IMR-90 (cell line): ENCODE measurements around the gene CHMP6. TPM values are rescaled to one million over a fixed set of nuclear protein-coding genes. Genes with fewer than 3 reads are reported as not detected.

ENCODE experiments used
- ATAC-seq: fragments of 200-7000 bp; cut with Tn5 transposase; 2 replicates; pipeline ENCODE4 v1.9.1; 2020; ENCODE audit warnings: low read depth, mild to moderate bottlenecking, moderate library complexity
- BruUV-seq: library from RNA; stranded (reverse); fragments of 400-500 nt; replicated peaks from 2 replicates; lab custom pipeline; 2021; lab: Mats Ljungman, UMichigan
- CTCF ChIA-PET: fragments of 300-600 bp; formaldehyde crosslinking; extraction: SDS; loops from one replicate; lab custom pipeline; 2021; ENCODE audit warnings: antibody characterized with exemption; lab: Yijun Ruan, JAX
- POLR2A ChIA-PET: fragments of 300-600 bp; sonication (Branson Sonifier 250); formaldehyde crosslinking; loops from one replicate; lab custom pipeline; 2022; ENCODE audit warnings: antibody characterized with exemption; ENCODE audit not compliant: unreplicated experiment; lab: Charles Lee
- DNase-seq: peaks from one replicate; pipeline ENCODE4 v3.0.0; 2013
- H2AFZ ChIP-seq: replicated peaks from 2 replicates; pipeline ENCODE3; 2013; ENCODE audit warnings: low read length, mild to moderate bottlenecking; ENCODE audit not compliant: poor library complexity
- H2AK5ac ChIP-seq: 2 replicates; pipeline ENCODE4 v1.6.1; 2013; ENCODE audit warnings: low read depth, low read length, inconsistent platforms
- H2AK9ac ChIP-seq: replicated peaks from 2 replicates; pipeline ENCODE3; 2013; ENCODE audit warnings: mild to moderate bottlenecking, low read depth, low read length, moderate library complexity; ENCODE audit not compliant: poor library complexity
- H2BK120ac ChIP-seq: 2 replicates; pipeline ENCODE4 v1.6.1; 2013; ENCODE audit warnings: low read depth, low read length, inconsistent platforms
- H2BK15ac ChIP-seq: 3 replicates; pipeline ENCODE4 v1.6.1; 2013; ENCODE audit warnings: low read depth, low read length, inconsistent platforms
- H2BK20ac ChIP-seq: 2 replicates; pipeline ENCODE4 v1.6.1; 2013; ENCODE audit warnings: low read depth, mild to moderate bottlenecking, inconsistent platforms, low read length, moderate library complexity
- H2BK5ac ChIP-seq: 2 replicates; pipeline ENCODE4 v1.6.1; 2013; ENCODE audit warnings: mild to moderate bottlenecking, low read depth, low read length, inconsistent platforms; ENCODE audit not compliant: poor library complexity, severe bottlenecking
- H3K14ac ChIP-seq: replicated peaks from 2 replicates; pipeline ENCODE4 v1.6.1; 2013; ENCODE audit warnings: low read depth, low read length, inconsistent platforms
- H3K18ac ChIP-seq: 2 replicates; pipeline ENCODE4 v1.6.1; 2013; ENCODE audit warnings: low read depth, low read length, control low read depth
- H3K23ac ChIP-seq: 2 replicates; pipeline ENCODE4 v1.6.1; 2013; ENCODE audit warnings: low read depth, low read length, inconsistent platforms
- H3K27ac ChIP-seq: 2 replicates; pipeline ENCODE4 v1.5.1; 2013; ENCODE audit warnings: mild to moderate bottlenecking, control low read depth, low read length; ENCODE audit not compliant: insufficient read depth
- H3K27me3 ChIP-seq: 2 replicates; pipeline ENCODE4 v1.6.1; 2013; ENCODE audit warnings: low read length; ENCODE audit not compliant: control insufficient read depth, insufficient read depth
- H3K36me3 ChIP-seq: 2 replicates; pipeline ENCODE4 v1.6.1; 2013; ENCODE audit warnings: low read length, mixed read lengths; ENCODE audit not compliant: control insufficient read depth, insufficient read depth
- H3K4ac ChIP-seq: 2 replicates; pipeline ENCODE4 v1.6.1; 2013; ENCODE audit warnings: low read depth, low read length, inconsistent platforms
- H3K4me1 ChIP-seq: 2 replicates; pipeline ENCODE4 v1.6.1; 2013; ENCODE audit warnings: low read length, mixed read lengths; ENCODE audit not compliant: control insufficient read depth, insufficient read depth
- H3K4me2 ChIP-seq: 2 replicates; pipeline ENCODE4 v1.6.1; 2013; ENCODE audit warnings: low read depth, mild to moderate bottlenecking, control low read depth, low read length, moderate library complexity
- H3K4me3 ChIP-seq: 2 replicates; pipeline ENCODE4 v1.5.1; 2013; ENCODE audit warnings: low read depth, mild to moderate bottlenecking, control low read depth, low read length, moderate library complexity; ENCODE audit not compliant: insufficient read depth
- H3K56ac ChIP-seq: 2 replicates; pipeline ENCODE4 v1.6.1; 2013; ENCODE audit warnings: low read length, inconsistent platforms; ENCODE audit not compliant: insufficient read depth; ENCODE audit errors: extremely low read depth
- H3K79me1 ChIP-seq, 2 experiments: 2 replicates each; pipeline ENCODE4 v1.6.1; 2013; ENCODE audit warnings: low read length in 2 of 2, inconsistent platforms in 1 of 2, low read depth in 1 of 2
- H3K9ac ChIP-seq: 2 replicates; pipeline ENCODE4 v1.6.1; 2013; ENCODE audit warnings: low read depth, low read length, control low read depth
- H3K9me1 ChIP-seq: 2 replicates; pipeline ENCODE4 v1.6.1; 2013; ENCODE audit warnings: low read length, inconsistent platforms; ENCODE audit not compliant: insufficient read depth
- H3K9me3 ChIP-seq: 2 replicates; pipeline ENCODE4 v1.6.1; 2013; ENCODE audit warnings: low read length; ENCODE audit not compliant: control insufficient read depth, insufficient read depth
- H4K20me1 ChIP-seq: 2 replicates; pipeline ENCODE4 v1.6.1; 2013; ENCODE audit warnings: low read length, inconsistent platforms; ENCODE audit not compliant: insufficient read depth
- H4K5ac ChIP-seq: 2 replicates; pipeline ENCODE4 v1.6.1; 2013; ENCODE audit warnings: mild to moderate bottlenecking, low read depth, low read length, control low read depth
- H4K8ac ChIP-seq, 2 experiments: 2 replicates each; pipeline ENCODE4 v1.6.1; 2013; ENCODE audit warnings: low read depth in 2 of 2, low read length in 2 of 2, control low read depth in 1 of 2, inconsistent platforms in 1 of 2
- H4K91ac ChIP-seq: 2 replicates; pipeline ENCODE4 v1.6.1; 2013; ENCODE audit warnings: low read depth, low read length, inconsistent platforms; ENCODE audit not compliant: insufficient read depth
- BHLHE40 ChIP-seq: fragments of 150-350 bp; IDR thresholded peaks from 2 replicates; pipeline ENCODE4 v1.6.1; 2016; ENCODE audit warnings: mild to moderate bottlenecking, low read depth, low read length
- CEBPB ChIP-seq: IDR thresholded peaks from 2 replicates; pipeline ENCODE4 v1.6.1; 2012; ENCODE audit warnings: low read depth, low read length, improper control_type of control experiment
- CHD1 ChIP-seq: IDR thresholded peaks from 2 replicates; pipeline ENCODE4 v1.6.1; 2012; ENCODE audit warnings: low read depth, low read length, improper control_type of control experiment
- MAFK ChIP-seq: IDR thresholded peaks from 2 replicates; pipeline ENCODE4 v1.6.1; 2012; ENCODE audit warnings: low read depth, low read length, improper control_type of control experiment
- MAZ ChIP-seq: IDR thresholded peaks from 2 replicates; pipeline ENCODE4 v1.6.1; 2012; ENCODE audit warnings: low read depth, mild to moderate bottlenecking, low read length, improper control_type of control experiment, moderate library complexity, borderline replicate concordance
- MXI1 ChIP-seq: IDR thresholded peaks from 2 replicates; pipeline ENCODE4 v1.6.1; 2012; ENCODE audit warnings: low read depth, mild to moderate bottlenecking, low read length, moderate library complexity, borderline replicate concordance
- NFE2L2 ChIP-seq: fragments of 150-350 bp; IDR thresholded peaks from 2 replicates; pipeline ENCODE4 v1.6.1; 2016; ENCODE audit warnings: low read depth, mild to moderate bottlenecking, low read length
- POLR2A ChIP-seq: IDR thresholded peaks from 2 replicates; pipeline ENCODE4 v1.6.1; 2012; ENCODE audit warnings: mild to moderate bottlenecking, low read depth, low read length
- RAD21 ChIP-seq: IDR thresholded peaks from 2 replicates; pipeline ENCODE4 v1.6.1; 2012; ENCODE audit warnings: low read length, improper control_type of control experiment
- RCOR1 ChIP-seq: IDR thresholded peaks from 2 replicates; pipeline ENCODE4 v1.6.1; 2012; ENCODE audit warnings: mild to moderate bottlenecking, low read length, improper control_type of control experiment; ENCODE audit not compliant: insufficient replicate concordance
- RFX5 ChIP-seq: IDR thresholded peaks from 2 replicates; pipeline ENCODE4 v1.8.0; 2012; ENCODE audit warnings: low read depth, mild to moderate bottlenecking, low read length, moderate library complexity
- SMC3 ChIP-seq: fragments of 150-350 bp; IDR thresholded peaks from 2 replicates; pipeline ENCODE4 v1.6.1; 2016; ENCODE audit warnings: low read depth, mild to moderate bottlenecking, antibody characterized with exemption, low read length, moderate library complexity
- WGBS, 2 experiments: methylation state at CpG; one replicate each; pipeline versions ENCODE4 v1.1.5 to v1.1.7; 2013; ENCODE audit warnings: missing lambda C conversion rate in 2 of 2; ENCODE audit not compliant: insufficient read length in 1 of 2; ENCODE audit errors: extremely low coverage in 2 of 2; 5-methylcytosine and 5-hydroxymethylcytosine counted together
- dilution Hi-C: fragments of 300-500 bp; cut with HindIII; formaldehyde crosslinking; loops from one replicate; pipeline ENCODE4 v1.14.3; 2018; ENCODE audit warnings: low sequenced_read_pairs; ENCODE audit not compliant: unreplicated experiment
- in situ Hi-C: fragments of 300-500 bp; cut with MboI; formaldehyde crosslinking; loops from 3 replicates; pipeline ENCODE4 v1.14.3; 2019; ENCODE audit warnings: low sequenced_read_pairs, inconsistent platforms, mixed read lengths
- intact Hi-C: fragments of 100-400 bp; cut with micrococcal nuclease; formaldehyde crosslinking; loops from 2 replicates; pipeline ENCODE4 v1.10.0; 2022
- polyA plus RNA-seq, 3 experiments: library from polyadenylated mRNA; depleted of rRNA; stranded (reverse); fragments of >200 nt; gene quantifications; 2 replicates each; pipeline ENCODE4 v1.2.3, GENCODE V29; 2012; ENCODE audit warnings: low replicate concordance in 1 of 3
- total RNA-seq: library from RNA; depleted of rRNA; stranded (reverse); fragments of >200 nt; gene quantifications from 2 replicates; pipeline ENCODE4 v1.2.3, GENCODE V29; 2012
- TF ChIP-seq, protein P1 (sequence below): conservative IDR thresholded peaks from 2 replicates; pipeline ENCODE4 v1.5.1; 2012; ENCODE audit warnings: mild to moderate bottlenecking, low read depth, low read length, improper control_type of control experiment
- TF ChIP-seq, protein P2 (sequence below): fragments of 150-350 bp; IDR thresholded peaks from 2 replicates; pipeline ENCODE4 v1.6.1; 2016; ENCODE audit warnings: low read depth, mild to moderate bottlenecking, low read length, moderate library complexity, borderline replicate concordance

The CHMP6 gene
- total and polyA plus RNA-seq, 2 of the 4 experiments (the other 2 are of a cell fraction), result 5.0 to 40.3 TPM

DNA sequence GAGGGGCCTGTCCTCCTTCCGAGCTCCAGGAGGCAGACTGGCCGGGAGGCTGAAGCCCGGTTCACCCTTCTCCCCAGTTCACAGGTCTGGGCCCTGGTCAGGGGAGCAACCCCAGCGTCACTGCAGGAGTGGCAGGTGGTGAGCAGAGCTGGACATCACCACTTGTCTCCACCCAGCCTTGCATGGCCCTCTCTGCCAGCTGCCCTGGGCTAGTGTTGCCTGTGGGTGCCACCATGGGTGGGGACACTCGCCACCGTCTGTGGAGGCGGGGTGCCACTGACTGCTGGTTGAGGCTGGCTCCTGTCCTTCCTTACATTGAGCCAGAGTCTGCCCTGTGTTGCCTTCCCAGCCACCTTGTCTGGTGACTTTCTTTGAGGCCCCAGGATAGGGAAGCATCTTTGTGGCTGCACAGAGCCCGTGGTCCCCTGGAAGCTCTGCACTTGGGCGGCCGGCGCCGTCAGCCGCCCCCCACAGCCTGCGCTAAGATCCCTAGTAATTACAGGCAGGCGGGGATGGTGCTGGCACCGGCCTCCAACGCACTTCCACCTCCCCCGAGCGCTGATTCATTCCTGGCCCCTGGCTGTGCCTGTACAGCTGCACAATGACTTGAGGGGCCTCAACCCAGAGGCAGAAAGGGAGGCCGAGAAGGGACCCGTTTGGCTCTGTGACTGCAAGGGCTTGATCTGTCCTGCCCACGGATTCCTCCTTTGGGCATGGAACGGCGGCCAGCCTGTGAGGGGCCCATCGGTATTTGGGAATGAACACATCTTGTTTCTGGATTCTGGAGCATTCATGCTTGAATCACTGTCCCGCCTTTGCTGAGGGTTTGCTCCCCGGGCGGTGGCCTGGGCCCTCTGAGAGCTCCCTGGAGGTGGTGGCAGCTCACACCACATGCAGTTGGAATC, 48.5 kb downstream of the CHMP6 start:
- Histone ChIP-seq H3K4me3 (no peak overlapping the region), H4K91ac (peak overlapping the region; percentile 33; the same call in 1 of the 2 replicates), H2AK9ac (peak overlapping the region; percentile 91), H4K5ac (no peak overlapping the region), H3K4me2 (peak overlapping the region; percentile 29; the same call in 1 of the 2 replicates), H4K8ac (peak overlapping the region in 1 of 2 experiments; percentile 39; a peak in 2 of 4 replicates), H4K20me1 (peaks cover 47% of the 10 kb centered on the region), H2BK20ac (no peak overlapping the region), H3K27ac (peak overlapping the region; percentile 10; the same call in 1 of the 2 replicates), H3K4me1 (peaks cover 20% of the 10 kb centered on the region), H3K9ac (no peak overlapping the region), H2BK5ac (peak overlapping the region; percentile 29), H3K9me3 (no peaks in the 10 kb centered on the region), H2BK120ac (peak overlapping the region; percentile 42), H3K9me1 (peaks cover 28% of the 10 kb centered on the region), H2BK15ac (no peak overlapping the region), H3K27me3 (no peaks in the 10 kb centered on the region), H2AK5ac (peak overlapping the region; percentile 79), H3K36me3 (no peaks in the 10 kb centered on the region), H3K4ac (peak overlapping the region; percentile 47), H3K79me1 (peaks cover 7 to 70% of the 10 kb centered on the region in 2 experiments), H3K18ac (no peak overlapping the region), H3K23ac (peak overlapping the region; percentile 63; the same call in 1 of the 2 replicates), H3K56ac (no peak overlapping the region; the same call in 1 of the 2 replicates), H3K14ac (0 out of 2 replicates have a peak overlapping the region, but pooled peaks have one; percentile 62), H2AFZ (peak overlapping the region; percentile 2)
- WGBS, 2 experiments, result 64% methylated on average over 15 of the region's 28 CpGs; no CpG with 5 or more reads in 1 of the 2 experiments
- no TSS peak for BruUV-seq
- in situ Hi-C loops (no loop called here), dilution Hi-C loops (no loop called here), intact Hi-C loops (no loop called here)
- ATAC-seq (peak; percentile 28), DNase-seq (peak; percentile 67)
- ChIA-PET CTCF (no interaction called here), POLR2A (no interaction called here)
- TF ChIP-seq, protein P1, sequence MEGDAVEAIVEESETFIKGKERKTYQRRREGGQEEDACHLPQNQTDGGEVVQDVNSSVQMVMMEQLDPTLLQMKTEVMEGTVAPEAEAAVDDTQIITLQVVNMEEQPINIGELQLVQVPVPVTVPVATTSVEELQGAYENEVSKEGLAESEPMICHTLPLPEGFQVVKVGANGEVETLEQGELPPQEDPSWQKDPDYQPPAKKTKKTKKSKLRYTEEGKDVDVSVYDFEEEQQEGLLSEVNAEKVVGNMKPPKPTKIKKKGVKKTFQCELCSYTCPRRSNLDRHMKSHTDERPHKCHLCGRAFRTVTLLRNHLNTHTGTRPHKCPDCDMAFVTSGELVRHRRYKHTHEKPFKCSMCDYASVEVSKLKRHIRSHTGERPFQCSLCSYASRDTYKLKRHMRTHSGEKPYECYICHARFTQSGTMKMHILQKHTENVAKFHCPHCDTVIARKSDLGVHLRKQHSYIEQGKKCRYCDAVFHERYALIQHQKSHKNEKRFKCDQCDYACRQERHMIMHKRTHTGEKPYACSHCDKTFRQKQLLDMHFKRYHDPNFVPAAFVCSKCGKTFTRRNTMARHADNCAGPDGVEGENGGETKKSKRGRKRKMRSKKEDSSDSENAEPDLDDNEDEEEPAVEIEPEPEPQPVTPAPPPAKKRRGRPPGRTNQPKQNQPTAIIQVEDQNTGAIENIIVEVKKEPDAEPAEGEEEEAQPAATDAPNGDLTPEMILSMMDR, result no peak
- TF ChIP-seq NFE2L2 (peak; percentile 8; the same call in 1 of the 2 replicates), BHLHE40 (0 out of 2 replicates have a peak, but pooled peaks have one; percentile 4), RCOR1 (no peak), CEBPB (no peak), CHD1 (no peak), SMC3 (no peak), MAZ (no peak), RAD21 (no peak), POLR2A (no peak), MAFK (no peak), RFX5 (no peak), MXI1 (no peak)
- TF ChIP-seq, protein P2, sequence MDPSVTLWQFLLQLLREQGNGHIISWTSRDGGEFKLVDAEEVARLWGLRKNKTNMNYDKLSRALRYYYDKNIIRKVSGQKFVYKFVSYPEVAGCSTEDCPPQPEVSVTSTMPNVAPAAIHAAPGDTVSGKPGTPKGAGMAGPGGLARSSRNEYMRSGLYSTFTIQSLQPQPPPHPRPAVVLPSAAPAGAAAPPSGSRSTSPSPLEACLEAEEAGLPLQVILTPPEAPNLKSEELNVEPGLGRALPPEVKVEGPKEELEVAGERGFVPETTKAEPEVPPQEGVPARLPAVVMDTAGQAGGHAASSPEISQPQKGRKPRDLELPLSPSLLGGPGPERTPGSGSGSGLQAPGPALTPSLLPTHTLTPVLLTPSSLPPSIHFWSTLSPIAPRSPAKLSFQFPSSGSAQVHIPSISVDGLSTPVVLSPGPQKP, result no peak
